ENCODE measurements around the gene SERPINI1.

SERPINI1 gene

GRCh38 chr3:167863811-167864551, 128.5 kb downstream of the SERPINI1 start:
- Histone ChIP-seq H3K4me3 (ENCODE audit: low read depth, low read length) (no peak overlapping the region), H3K36me3 (ENCODE audit: control insufficient read depth, insufficient read depth, low read length) (no peaks in the 10 kb centered on the region), H3K9me3 (ENCODE audit: control insufficient read depth, insufficient read depth, low read length) (no peaks in the 10 kb centered on the region), H3K27me3 (ENCODE audit: control insufficient read depth, insufficient read depth, low read length) (no peaks in the 10 kb centered on the region), H3K4me1 (ENCODE audit: control insufficient read depth, insufficient read depth, low read length) (peaks cover 5% of the 10 kb centered on the region; the same call in 1 of the 2 replicates), H3K9ac (ENCODE audit: low read depth, low read length) (no peak overlapping the region), H3K27ac (ENCODE audit: low read depth, low read length) (no peak overlapping the region)

GRCh38 chr3:167864552-167864874, 129.0 kb downstream of the SERPINI1 start:
- H3K9ac ChIP-seq (ENCODE audit: low read depth, low read length) = no peak overlapping the region
- H3K27ac ChIP-seq (ENCODE audit: low read depth, low read length) = no peak overlapping the region

GRCh38 chr3:167866331-167866730, 130.8 kb downstream of the SERPINI1 start:
- Histone ChIP-seq H3K4me1 (ENCODE audit: control insufficient read depth, insufficient read depth, low read length) (peaks cover 10% of the 10 kb centered on the region; the same call in 1 of the 2 replicates), H3K27ac (ENCODE audit: low read depth, low read length) (no peak overlapping the region), H3K36me3 (ENCODE audit: control insufficient read depth, insufficient read depth, low read length) (no peaks in the 10 kb centered on the region), H3K4me3 (ENCODE audit: low read depth, low read length) (no peak overlapping the region), H3K9me3 (ENCODE audit: control insufficient read depth, insufficient read depth, low read length) (no peaks in the 10 kb centered on the region), H3K9ac (ENCODE audit: low read depth, low read length) (no peak overlapping the region), H3K27me3 (ENCODE audit: control insufficient read depth, insufficient read depth, low read length) (no peaks in the 10 kb centered on the region)

More at GRCh38 chr3:167864552-167864874, 129.0 kb downstream of the SERPINI1 start:
- H3K4me1 ChIP-seq (ENCODE audit: control insufficient read depth, insufficient read depth, low read length) = peaks cover 3% of the 10 kb centered on the region; the same call in 1 of the 2 replicates
- H3K36me3 ChIP-seq (ENCODE audit: control insufficient read depth, insufficient read depth, low read length) = no peaks in the 10 kb centered on the region
- H3K9me3 ChIP-seq (ENCODE audit: control insufficient read depth, insufficient read depth, low read length) = no peaks in the 10 kb centered on the region
- H3K4me3 ChIP-seq (ENCODE audit: low read depth, low read length) = no peak overlapping the region
- H3K27me3 ChIP-seq (ENCODE audit: control insufficient read depth, insufficient read depth, low read length) = no peaks in the 10 kb centered on the region

- no peaks in the 10 kb centered on the region for H3K36me3 ChIP-seq (ENCODE audit: control insufficient read depth, insufficient read depth, low read length)
- H3K4me1 ChIP-seq (ENCODE audit: control insufficient read depth, insufficient read depth, low read length) = 0 out of 2 replicates have a peak, but pooled peaks cover 10% of the 10 kb centered on the region
- H3K27ac ChIP-seq (ENCODE audit: low read depth, low read length) = no peak overlapping the region
- no peak overlapping the region for H3K4me3 ChIP-seq (ENCODE audit: low read depth, low read length)
- no peak overlapping the region for H3K9ac ChIP-seq (ENCODE audit: low read depth, low read length)
- H3K27me3 ChIP-seq (ENCODE audit: control insufficient read depth, insufficient read depth, low read length) = no peaks in the 10 kb centered on the region
- H3K9me3 ChIP-seq (ENCODE audit: control insufficient read depth, insufficient read depth, low read length) = no peaks in the 10 kb centered on the region
Measured at GRCh38 chr3:167867981-167868380, 132.5 kb downstream of the SERPINI1 start.

GRCh38 chr3:167870181-167870580, 134.7 kb downstream of the SERPINI1 start:
- H3K9me3 ChIP-seq (ENCODE audit: control insufficient read depth, insufficient read depth, low read length) = no peaks in the 10 kb centered on the region
- no peak overlapping the region for H3K4me3 ChIP-seq (ENCODE audit: low read depth, low read length)
- H3K27ac ChIP-seq (ENCODE audit: low read depth, low read length) = no peak overlapping the region
- H3K36me3 ChIP-seq (ENCODE audit: control insufficient read depth, insufficient read depth, low read length) = no peaks in the 10 kb centered on the region
- no peaks in the 10 kb centered on the region for H3K27me3 ChIP-seq (ENCODE audit: control insufficient read depth, insufficient read depth, low read length)
- H3K4me1 ChIP-seq (ENCODE audit: control insufficient read depth, insufficient read depth, low read length) = 0 out of 2 replicates have a peak, but pooled peaks cover 10% of the 10 kb centered on the region
- H3K9ac ChIP-seq (ENCODE audit: low read depth, low read length) = no peak overlapping the region

GRCh38 chr3:167870759-167871158, 135.2 kb downstream of the SERPINI1 start:
- Histone ChIP-seq H3K36me3 (ENCODE audit: control insufficient read depth, insufficient read depth, low read length) (no peaks in the 10 kb centered on the region), H3K27ac (ENCODE audit: low read depth, low read length) (no peak overlapping the region), H3K9me3 (ENCODE audit: control insufficient read depth, insufficient read depth, low read length) (no peaks in the 10 kb centered on the region), H3K27me3 (ENCODE audit: control insufficient read depth, insufficient read depth, low read length) (no peaks in the 10 kb centered on the region), H3K9ac (ENCODE audit: low read depth, low read length) (no peak overlapping the region), H3K4me3 (ENCODE audit: low read depth, low read length) (no peak overlapping the region), H3K4me1 (ENCODE audit: control insufficient read depth, insufficient read depth, low read length) (0 out of 2 replicates have a peak, but pooled peaks cover 10% of the 10 kb centered on the region)

- no peak overlapping the region for H3K9ac ChIP-seq (ENCODE audit: low read depth, low read length)
- no peak overlapping the region for H3K27ac ChIP-seq (ENCODE audit: low read depth, low read length)
- H3K4me1 ChIP-seq (ENCODE audit: control insufficient read depth, insufficient read depth, low read length) = 0 out of 2 replicates have a peak, but pooled peaks cover 10% of the 10 kb centered on the region
- no peaks in the 10 kb centered on the region for H3K9me3 ChIP-seq (ENCODE audit: control insufficient read depth, insufficient read depth, low read length)
- no peaks in the 10 kb centered on the region for H3K36me3 ChIP-seq (ENCODE audit: control insufficient read depth, insufficient read depth, low read length)
- no peaks in the 10 kb centered on the region for H3K27me3 ChIP-seq (ENCODE audit: control insufficient read depth, insufficient read depth, low read length)
- no peak overlapping the region for H3K4me3 ChIP-seq (ENCODE audit: low read depth, low read length)
Measured at GRCh38 chr3:167872032-167872431, 136.5 kb downstream of the SERPINI1 start.

GRCh38 chr3:167872941-167873340, 137.4 kb downstream of the SERPINI1 start:
- H3K36me3 ChIP-seq (ENCODE audit: control insufficient read depth, insufficient read depth, low read length) = no peaks in the 10 kb centered on the region
- no peaks in the 10 kb centered on the region for H3K9me3 ChIP-seq (ENCODE audit: control insufficient read depth, insufficient read depth, low read length)
- H3K4me3 ChIP-seq (ENCODE audit: low read depth, low read length) = no peak overlapping the region
- H3K27me3 ChIP-seq (ENCODE audit: control insufficient read depth, insufficient read depth, low read length) = no peaks in the 10 kb centered on the region
- 0 out of 2 replicates have a peak, but pooled peaks cover 9% of the 10 kb centered on the region for H3K4me1 ChIP-seq (ENCODE audit: control insufficient read depth, insufficient read depth, low read length)
- H3K9ac ChIP-seq (ENCODE audit: low read depth, low read length) = no peak overlapping the region
- H3K27ac ChIP-seq (ENCODE audit: low read depth, low read length) = no peak overlapping the region

GRCh38 chr3:167874671-167875372, 139.3 kb downstream of the SERPINI1 start:
- H3K36me3 ChIP-seq (ENCODE audit: control insufficient read depth, insufficient read depth, low read length) = no peaks in the 10 kb centered on the region
- no peaks in the 10 kb centered on the region for H3K9me3 ChIP-seq (ENCODE audit: control insufficient read depth, insufficient read depth, low read length)
- no peak overlapping the region for H3K4me3 ChIP-seq (ENCODE audit: low read depth, low read length)
- H3K4me1 ChIP-seq (ENCODE audit: control insufficient read depth, insufficient read depth, low read length) = peaks cover 6% of the 10 kb centered on the region; the same call in 1 of the 2 replicates
- no peaks in the 10 kb centered on the region for H3K27me3 ChIP-seq (ENCODE audit: control insufficient read depth, insufficient read depth, low read length)
- H3K9ac ChIP-seq (ENCODE audit: low read depth, low read length) = no peak overlapping the region
- H3K27ac ChIP-seq (ENCODE audit: low read depth, low read length) = peak overlapping the region; percentile 71
